ENCODE measurements around the gene RNF130.

GRCh38 chr5:179954434-179954833, 117.1 kb downstream of the RNF130 start:
- no peak for TF ChIP-seq POLR2A (IDR thresholded peaks at IDR 0.05)
- TF ChIP-seq, protein P1, sequence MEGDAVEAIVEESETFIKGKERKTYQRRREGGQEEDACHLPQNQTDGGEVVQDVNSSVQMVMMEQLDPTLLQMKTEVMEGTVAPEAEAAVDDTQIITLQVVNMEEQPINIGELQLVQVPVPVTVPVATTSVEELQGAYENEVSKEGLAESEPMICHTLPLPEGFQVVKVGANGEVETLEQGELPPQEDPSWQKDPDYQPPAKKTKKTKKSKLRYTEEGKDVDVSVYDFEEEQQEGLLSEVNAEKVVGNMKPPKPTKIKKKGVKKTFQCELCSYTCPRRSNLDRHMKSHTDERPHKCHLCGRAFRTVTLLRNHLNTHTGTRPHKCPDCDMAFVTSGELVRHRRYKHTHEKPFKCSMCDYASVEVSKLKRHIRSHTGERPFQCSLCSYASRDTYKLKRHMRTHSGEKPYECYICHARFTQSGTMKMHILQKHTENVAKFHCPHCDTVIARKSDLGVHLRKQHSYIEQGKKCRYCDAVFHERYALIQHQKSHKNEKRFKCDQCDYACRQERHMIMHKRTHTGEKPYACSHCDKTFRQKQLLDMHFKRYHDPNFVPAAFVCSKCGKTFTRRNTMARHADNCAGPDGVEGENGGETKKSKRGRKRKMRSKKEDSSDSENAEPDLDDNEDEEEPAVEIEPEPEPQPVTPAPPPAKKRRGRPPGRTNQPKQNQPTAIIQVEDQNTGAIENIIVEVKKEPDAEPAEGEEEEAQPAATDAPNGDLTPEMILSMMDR (IDR thresholded peaks at IDR 0.05), result no peak
